SH-SY5Y (cell line): Measurements from ENCODE around the gene ARFGEF2.

Experiments
- GATA2 ChIP-seq: IDR thresholded peaks from 2 replicates; pipeline ENCODE4 v1.6.1; 2011; ENCODE audit warnings: mild to moderate bottlenecking, low read depth, low read length
- GATA3 ChIP-seq: IDR thresholded peaks from 2 replicates; pipeline ENCODE4 v1.6.1; 2011; ENCODE audit warnings: low read depth, mild to moderate bottlenecking, low read length, moderate library complexity

- TF ChIP-seq GATA2 (no peak), GATA3 (no peak)
Measured at GRCh38 chr20:48962976-48963771, 41.7 kb downstream of the ARFGEF2 start.
